H7 (cell line): Measurements from ENCODE around the gene CXXC5. TPM values are rescaled to one million over a fixed set of nuclear protein-coding genes. Genes with fewer than 3 reads are reported as not detected.
"Not testable (repeated sequence)": the region's sequence is repeated elsewhere in the genome, so short reads cannot be mapped to it uniquely, and the experiment has no call there.

ENCODE experiments used
- DNase-seq: peaks from one replicate; pipeline ENCODE4 v3.0.0; 2012
- H3K27me3 ChIP-seq: 2 replicates; pipeline ENCODE4 v1.6.0; 2011; ENCODE audit warnings: mild to moderate bottlenecking, low read length; ENCODE audit not compliant: control insufficient read depth, insufficient read depth
- H3K36me3 ChIP-seq: replicated peaks from 2 replicates; pipeline ENCODE4 v1.5.1; 2011; ENCODE audit warnings: low read length; ENCODE audit not compliant: control insufficient read depth, insufficient read depth
- H3K4me3 ChIP-seq: 2 replicates; pipeline ENCODE4 v1.5.1; 2011; ENCODE audit warnings: low read depth, mild to moderate bottlenecking, control low read depth, low read length, moderate library complexity; ENCODE audit not compliant: insufficient read depth
- total RNA-seq: library from RNA; depleted of rRNA; stranded (reverse); fragments of >200 nt; shearing (Covaris generic); gene quantifications from 2 replicates; pipeline ENCODE4 v1.2.3, GENCODE V29; 2014

CXXC5 gene
- total RNA-seq, 1 experiment from 2014 or later = 154 TPM

GRCh38 chr5:139705191-139705590 lies 57.0 kb downstream of the CXXC5 start:
- no peak for DNase-seq
- no peaks in the 10 kb centered on the region for H3K36me3 ChIP-seq
- H3K4me3 ChIP-seq = no peak overlapping the region
- H3K27me3 ChIP-seq = no peaks in the 10 kb centered on the region

- H3K4me3 ChIP-seq = no peak overlapping the region
- no peaks in the 10 kb centered on the region for H3K27me3 ChIP-seq
- no peaks in the 10 kb centered on the region for H3K36me3 ChIP-seq
- no peak for DNase-seq
Observed at GRCh38 chr5:139705655-139706587, 57.8 kb downstream of the CXXC5 start.

GRCh38 chr5:139707445-139708003 lies 59.4 kb downstream of the CXXC5 start:
- H3K4me3 ChIP-seq = no peak overlapping the region
- no peaks in the 10 kb centered on the region for H3K36me3 ChIP-seq
- peaks cover 3% of the 10 kb centered on the region; the same call in 1 of the 2 replicates for H3K27me3 ChIP-seq
- no peak for DNase-seq

GRCh38 chr5:139708434-139708861 lies 60.3 kb downstream of the CXXC5 start:
- DNase-seq = peak; percentile 67
- Histone ChIP-seq H3K36me3 (no peaks in the 10 kb centered on the region), H3K27me3 (peaks cover 7% of the 10 kb centered on the region; the same call in 1 of the 2 replicates), H3K4me3 (no peak overlapping the region)

- Histone ChIP-seq H3K36me3 (no peaks in the 10 kb centered on the region), H3K4me3 (peak overlapping the region; percentile 51), H3K27me3 (peaks cover 7% of the 10 kb centered on the region; the same call in 1 of the 2 replicates)
- DNase-seq = peak; percentile 95
Observed at GRCh38 chr5:139708877-139709581, 60.9 kb downstream of the CXXC5 start.

- H3K27me3 ChIP-seq = peaks cover 7% of the 10 kb centered on the region; the same call in 1 of the 2 replicates
- H3K36me3 ChIP-seq = no peaks in the 10 kb centered on the region
- peak overlapping the region; percentile 51 for H3K4me3 ChIP-seq
- DNase-seq = peak; percentile 90
Observed at GRCh38 chr5:139709582-139710318, 61.6 kb downstream of the CXXC5 start.

GRCh38 chr5:139710319-139711066 lies 62.3 kb downstream of the CXXC5 start:
- Histone ChIP-seq H3K36me3 (no peaks in the 10 kb centered on the region), H3K4me3 (peak overlapping the region; percentile 51), H3K27me3 (peaks cover 7% of the 10 kb centered on the region; the same call in 1 of the 2 replicates)
- peak; percentile 93 for DNase-seq

- Histone ChIP-seq H3K4me3 (peak overlapping the region; percentile 51), H3K36me3 (no peaks in the 10 kb centered on the region), H3K27me3 (peaks cover 7% of the 10 kb centered on the region; the same call in 1 of the 2 replicates)
- peak; percentile 91 for DNase-seq
Observed at GRCh38 chr5:139711067-139711905, 63.1 kb downstream of the CXXC5 start.

- H3K27me3 ChIP-seq = peaks cover 7% of the 10 kb centered on the region; the same call in 1 of the 2 replicates
- DNase-seq = peak; percentile 84
- H3K36me3 ChIP-seq = no peaks in the 10 kb centered on the region
- H3K4me3 ChIP-seq = peak overlapping the region; percentile 51
Observed at GRCh38 chr5:139711906-139712224, 63.7 kb downstream of the CXXC5 start.

GRCh38 chr5:139712412-139712811 lies 64.3 kb downstream of the CXXC5 start:
- no peak for DNase-seq
- H3K4me3 ChIP-seq = no peak overlapping the region

GRCh38 chr5:139713898-139714297 lies 65.7 kb downstream of the CXXC5 start:
- H3K36me3 ChIP-seq, H3K4me3 ChIP-seq, H3K27me3 ChIP-seq, DNase-seq: not testable (repeated sequence)

More at GRCh38 chr5:139712412-139712811, 64.3 kb downstream of the CXXC5 start:
- Histone ChIP-seq H3K36me3 (no peaks in the 10 kb centered on the region), H3K27me3 (peaks cover 7% of the 10 kb centered on the region; the same call in 1 of the 2 replicates)

GRCh38 chr5:139717221-139717620 lies 69.1 kb downstream of the CXXC5 start:
- peaks cover 7% of the 10 kb centered on the region; the same call in 1 of the 2 replicates for H3K27me3 ChIP-seq

GRCh38 chr5:139718403-139718802 lies 70.3 kb downstream of the CXXC5 start:
- H3K36me3 ChIP-seq, H3K4me3 ChIP-seq, H3K27me3 ChIP-seq: not testable (repeated sequence)

More at GRCh38 chr5:139717221-139717620, 69.1 kb downstream of the CXXC5 start:
- Histone ChIP-seq H3K4me3 (no peak overlapping the region), H3K36me3 (no peaks in the 10 kb centered on the region)
- no peak for DNase-seq

More at GRCh38 chr5:139718403-139718802, 70.3 kb downstream of the CXXC5 start:
- not testable (repeated sequence) for DNase-seq
